IMR-90 (cell line): ENCODE data around the gene CATSPER3. TPM values are rescaled to one million over a fixed set of nuclear protein-coding genes. Genes with fewer than 3 reads are reported as not detected.

ENCODE experiments used
- ATAC-seq: fragments of 200-7000 bp; cut with Tn5 transposase; 2 replicates; pipeline ENCODE4 v1.9.1; 2020; ENCODE audit warnings: low read depth, mild to moderate bottlenecking, moderate library complexity
- BruUV-seq: library from RNA; stranded (reverse); fragments of 400-500 nt; replicated peaks from 2 replicates; lab custom pipeline; 2021; lab: Mats Ljungman, UMichigan
- CTCF ChIA-PET: fragments of 300-600 bp; formaldehyde crosslinking; extraction: SDS; loops from one replicate; lab custom pipeline; 2021; ENCODE audit warnings: antibody characterized with exemption; lab: Yijun Ruan, JAX
- POLR2A ChIA-PET: fragments of 300-600 bp; sonication (Branson Sonifier 250); formaldehyde crosslinking; loops from one replicate; lab custom pipeline; 2022; ENCODE audit warnings: antibody characterized with exemption; ENCODE audit not compliant: unreplicated experiment; lab: Charles Lee
- DNase-seq: peaks from one replicate; pipeline ENCODE4 v3.0.0; 2013
- H2AFZ ChIP-seq: replicated peaks from 2 replicates; pipeline ENCODE3; 2013; ENCODE audit warnings: low read length, mild to moderate bottlenecking; ENCODE audit not compliant: poor library complexity
- H2AK5ac ChIP-seq: 2 replicates; pipeline ENCODE4 v1.6.1; 2013; ENCODE audit warnings: low read depth, low read length, inconsistent platforms
- H2AK9ac ChIP-seq: replicated peaks from 2 replicates; pipeline ENCODE3; 2013; ENCODE audit warnings: mild to moderate bottlenecking, low read depth, low read length, moderate library complexity; ENCODE audit not compliant: poor library complexity
- H2BK120ac ChIP-seq: 2 replicates; pipeline ENCODE4 v1.6.1; 2013; ENCODE audit warnings: low read depth, low read length, inconsistent platforms
- H2BK15ac ChIP-seq: 3 replicates; pipeline ENCODE4 v1.6.1; 2013; ENCODE audit warnings: low read depth, low read length, inconsistent platforms
- H2BK20ac ChIP-seq: 2 replicates; pipeline ENCODE4 v1.6.1; 2013; ENCODE audit warnings: low read depth, mild to moderate bottlenecking, inconsistent platforms, low read length, moderate library complexity
- H2BK5ac ChIP-seq: 2 replicates; pipeline ENCODE4 v1.6.1; 2013; ENCODE audit warnings: mild to moderate bottlenecking, low read depth, low read length, inconsistent platforms; ENCODE audit not compliant: poor library complexity, severe bottlenecking
- H3K14ac ChIP-seq: replicated peaks from 2 replicates; pipeline ENCODE4 v1.6.1; 2013; ENCODE audit warnings: low read depth, low read length, inconsistent platforms
- H3K18ac ChIP-seq: 2 replicates; pipeline ENCODE4 v1.6.1; 2013; ENCODE audit warnings: low read depth, low read length, control low read depth
- H3K23ac ChIP-seq: 2 replicates; pipeline ENCODE4 v1.6.1; 2013; ENCODE audit warnings: low read depth, low read length, inconsistent platforms
- H3K27ac ChIP-seq: 2 replicates; pipeline ENCODE4 v1.5.1; 2013; ENCODE audit warnings: mild to moderate bottlenecking, control low read depth, low read length; ENCODE audit not compliant: insufficient read depth
- H3K27me3 ChIP-seq: 2 replicates; pipeline ENCODE4 v1.6.1; 2013; ENCODE audit warnings: low read length; ENCODE audit not compliant: control insufficient read depth, insufficient read depth
- H3K36me3 ChIP-seq: 2 replicates; pipeline ENCODE4 v1.6.1; 2013; ENCODE audit warnings: low read length, mixed read lengths; ENCODE audit not compliant: control insufficient read depth, insufficient read depth
- H3K4ac ChIP-seq: 2 replicates; pipeline ENCODE4 v1.6.1; 2013; ENCODE audit warnings: low read depth, low read length, inconsistent platforms
- H3K4me1 ChIP-seq: 2 replicates; pipeline ENCODE4 v1.6.1; 2013; ENCODE audit warnings: low read length, mixed read lengths; ENCODE audit not compliant: control insufficient read depth, insufficient read depth
- H3K4me2 ChIP-seq: 2 replicates; pipeline ENCODE4 v1.6.1; 2013; ENCODE audit warnings: low read depth, mild to moderate bottlenecking, control low read depth, low read length, moderate library complexity
- H3K4me3 ChIP-seq: 2 replicates; pipeline ENCODE4 v1.5.1; 2013; ENCODE audit warnings: low read depth, mild to moderate bottlenecking, control low read depth, low read length, moderate library complexity; ENCODE audit not compliant: insufficient read depth
- H3K56ac ChIP-seq: 2 replicates; pipeline ENCODE4 v1.6.1; 2013; ENCODE audit warnings: low read length, inconsistent platforms; ENCODE audit not compliant: insufficient read depth; ENCODE audit errors: extremely low read depth
- H3K79me1 ChIP-seq, 2 experiments: 2 replicates each; pipeline ENCODE4 v1.6.1; 2013; ENCODE audit warnings: low read length in 2 of 2, inconsistent platforms in 1 of 2, low read depth in 1 of 2
- H3K9ac ChIP-seq: 2 replicates; pipeline ENCODE4 v1.6.1; 2013; ENCODE audit warnings: low read depth, low read length, control low read depth
- H3K9me1 ChIP-seq: 2 replicates; pipeline ENCODE4 v1.6.1; 2013; ENCODE audit warnings: low read length, inconsistent platforms; ENCODE audit not compliant: insufficient read depth
- H3K9me3 ChIP-seq: 2 replicates; pipeline ENCODE4 v1.6.1; 2013; ENCODE audit warnings: low read length; ENCODE audit not compliant: control insufficient read depth, insufficient read depth
- H4K20me1 ChIP-seq: 2 replicates; pipeline ENCODE4 v1.6.1; 2013; ENCODE audit warnings: low read length, inconsistent platforms; ENCODE audit not compliant: insufficient read depth
- H4K5ac ChIP-seq: 2 replicates; pipeline ENCODE4 v1.6.1; 2013; ENCODE audit warnings: mild to moderate bottlenecking, low read depth, low read length, control low read depth
- H4K8ac ChIP-seq, 2 experiments: 2 replicates each; pipeline ENCODE4 v1.6.1; 2013; ENCODE audit warnings: low read depth in 2 of 2, low read length in 2 of 2, control low read depth in 1 of 2, inconsistent platforms in 1 of 2
- H4K91ac ChIP-seq: 2 replicates; pipeline ENCODE4 v1.6.1; 2013; ENCODE audit warnings: low read depth, low read length, inconsistent platforms; ENCODE audit not compliant: insufficient read depth
- BHLHE40 ChIP-seq: fragments of 150-350 bp; IDR thresholded peaks from 2 replicates; pipeline ENCODE4 v1.6.1; 2016; ENCODE audit warnings: mild to moderate bottlenecking, low read depth, low read length
- CEBPB ChIP-seq: IDR thresholded peaks from 2 replicates; pipeline ENCODE4 v1.6.1; 2012; ENCODE audit warnings: low read depth, low read length, improper control_type of control experiment
- CTCF ChIP-seq: conservative IDR thresholded peaks from 2 replicates; pipeline ENCODE4 v1.5.1; 2012; ENCODE audit warnings: mild to moderate bottlenecking, low read depth, low read length, improper control_type of control experiment
- ELK1 ChIP-seq: fragments of 150-350 bp; IDR thresholded peaks from 2 replicates; pipeline ENCODE4 v1.6.1; 2016; ENCODE audit warnings: low read depth, mild to moderate bottlenecking, low read length, moderate library complexity, borderline replicate concordance
- FOS ChIP-seq: fragments of 150-350 bp; IDR thresholded peaks from 2 replicates; pipeline ENCODE4 v1.6.1; 2016; ENCODE audit warnings: low read depth, low read length
- MAFK ChIP-seq: IDR thresholded peaks from 2 replicates; pipeline ENCODE4 v1.6.1; 2012; ENCODE audit warnings: low read depth, low read length, improper control_type of control experiment
- MAZ ChIP-seq: IDR thresholded peaks from 2 replicates; pipeline ENCODE4 v1.6.1; 2012; ENCODE audit warnings: low read depth, mild to moderate bottlenecking, low read length, improper control_type of control experiment, moderate library complexity, borderline replicate concordance
- MXI1 ChIP-seq: IDR thresholded peaks from 2 replicates; pipeline ENCODE4 v1.6.1; 2012; ENCODE audit warnings: low read depth, mild to moderate bottlenecking, low read length, moderate library complexity, borderline replicate concordance
- NFE2L2 ChIP-seq: fragments of 150-350 bp; IDR thresholded peaks from 2 replicates; pipeline ENCODE4 v1.6.1; 2016; ENCODE audit warnings: low read depth, mild to moderate bottlenecking, low read length
- POLR2A ChIP-seq: IDR thresholded peaks from 2 replicates; pipeline ENCODE4 v1.6.1; 2012; ENCODE audit warnings: mild to moderate bottlenecking, low read depth, low read length
- RAD21 ChIP-seq: IDR thresholded peaks from 2 replicates; pipeline ENCODE4 v1.6.1; 2012; ENCODE audit warnings: low read length, improper control_type of control experiment
- RCOR1 ChIP-seq: IDR thresholded peaks from 2 replicates; pipeline ENCODE4 v1.6.1; 2012; ENCODE audit warnings: mild to moderate bottlenecking, low read length, improper control_type of control experiment; ENCODE audit not compliant: insufficient replicate concordance
- RFX5 ChIP-seq: IDR thresholded peaks from 2 replicates; pipeline ENCODE4 v1.8.0; 2012; ENCODE audit warnings: low read depth, mild to moderate bottlenecking, low read length, moderate library complexity
- SMC3 ChIP-seq: fragments of 150-350 bp; IDR thresholded peaks from 2 replicates; pipeline ENCODE4 v1.6.1; 2016; ENCODE audit warnings: low read depth, mild to moderate bottlenecking, antibody characterized with exemption, low read length, moderate library complexity
- USF2 ChIP-seq: fragments of 150-350 bp; IDR thresholded peaks from 2 replicates; pipeline ENCODE4 v1.6.1; 2017; ENCODE audit warnings: mild to moderate bottlenecking, antibody characterized with exemption, low read length, low read depth
- WGBS, 2 experiments: methylation state at CpG; one replicate each; pipeline versions ENCODE4 v1.1.5 to v1.1.7; 2013; ENCODE audit warnings: missing lambda C conversion rate in 2 of 2; ENCODE audit not compliant: insufficient read length in 1 of 2; ENCODE audit errors: extremely low coverage in 2 of 2; 5-methylcytosine and 5-hydroxymethylcytosine counted together
- dilution Hi-C: fragments of 300-500 bp; cut with HindIII; formaldehyde crosslinking; loops from one replicate; pipeline ENCODE4 v1.14.3; 2018; ENCODE audit warnings: low sequenced_read_pairs; ENCODE audit not compliant: unreplicated experiment
- in situ Hi-C: fragments of 300-500 bp; cut with MboI; formaldehyde crosslinking; loops from 3 replicates; pipeline ENCODE4 v1.14.3; 2019; ENCODE audit warnings: low sequenced_read_pairs, inconsistent platforms, mixed read lengths
- intact Hi-C: fragments of 100-400 bp; cut with micrococcal nuclease; formaldehyde crosslinking; loops from 2 replicates; pipeline ENCODE4 v1.10.0; 2022
- polyA plus RNA-seq, 3 experiments: library from polyadenylated mRNA; depleted of rRNA; stranded (reverse); fragments of >200 nt; gene quantifications; 2 replicates each; pipeline ENCODE4 v1.2.3, GENCODE V29; 2012; ENCODE audit warnings: low replicate concordance in 1 of 3
- total RNA-seq: library from RNA; depleted of rRNA; stranded (reverse); fragments of >200 nt; gene quantifications from 2 replicates; pipeline ENCODE4 v1.2.3, GENCODE V29; 2012

The CATSPER3 gene
- total and polyA plus RNA-seq, 2 of the 4 experiments (the other 2 are of a cell fraction), result under 0.01 to 0.12 TPM

GRCh38 chr5:135013947-135014570, 46.4 kb downstream of the CATSPER3 start:
- Histone ChIP-seq H3K18ac (no peak overlapping the region), H3K9ac (no peak overlapping the region), H3K27me3 (no peaks in the 10 kb centered on the region), H2BK120ac (no peak overlapping the region), H2BK15ac (no peak overlapping the region), H2AK9ac (no peak overlapping the region), H2AFZ (no peak overlapping the region), H3K36me3 (peaks cover 4% of the 10 kb centered on the region; the same call in 1 of the 2 replicates), H3K79me1 (no peaks in the 10 kb centered on the region), H3K4me2 (no peak overlapping the region; the same call in 1 of the 2 replicates), H3K4me1 (peaks cover 7% of the 10 kb centered on the region; the same call in 1 of the 2 replicates), H3K4ac (no peak overlapping the region; the same call in 1 of the 2 replicates), H4K20me1 (peaks cover 6% of the 10 kb centered on the region), H2BK5ac (no peak overlapping the region), H3K23ac (no peak overlapping the region), H4K8ac (no peak overlapping the region), H3K14ac (no peak overlapping the region), H4K91ac (no peak overlapping the region), H3K4me3 (no peak overlapping the region), H2AK5ac (no peak overlapping the region), H2BK20ac (no peak overlapping the region), H4K5ac (no peak overlapping the region), H3K9me3 (no peaks in the 10 kb centered on the region), H3K56ac (no peak overlapping the region), H3K27ac (no peak overlapping the region; the same call in 1 of the 2 replicates), H3K9me1 (peaks cover 9% of the 10 kb centered on the region; the same call in 1 of the 2 replicates)
- dilution Hi-C loops (no loop called here), intact Hi-C loops (no loop called here), in situ Hi-C loops (loop anchor here (10.0 kb wide), 1 partner anchor 321 kb away; no protein-coding TSS in a partner anchor)
- no TSS peak for BruUV-seq
- ATAC-seq (peak; percentile 76), DNase-seq (peak; percentile 58)
- no peak for TF ChIP-seq CTCF
- TF ChIP-seq NFE2L2, result no peak
- TF ChIP-seq RCOR1, result no peak
- no peak for TF ChIP-seq BHLHE40
- TF ChIP-seq MXI1, result no peak
- TF ChIP-seq USF2, result no peak
- no peak for TF ChIP-seq RFX5
- no peak for TF ChIP-seq RAD21
- TF ChIP-seq MAFK, result no peak
- no peak for TF ChIP-seq SMC3
- no peak for TF ChIP-seq POLR2A
- no peak for TF ChIP-seq ELK1
- no peak for TF ChIP-seq MAZ
- no peak for TF ChIP-seq CEBPB
- no peak for TF ChIP-seq FOS
- ChIA-PET POLR2A (no interaction called here), CTCF (no interaction called here)
- no CpG with 5 or more reads among the region's 10 CpGs for whole genome bisulfite sequencing, 2 experiments
